HCT116 (cell line): ENCODE measurements around the gene CUX1.

Experiments used
- ATF3 ChIP-seq: IDR thresholded peaks from 2 replicates; pipeline ENCODE4 v1.6.1; 2012
- CTCF ChIP-seq, 3 experiments: fragments of 200-600 bp in 1 of 3; sonication (generic) in 1 of 3; IDR thresholded peaks in 2 of 3; conservative IDR thresholded peaks in 1 of 3; 2 replicates each; pipeline ENCODE4 v1.5.1; 2012 to 2017; ENCODE audit warnings: low read depth in 2 of 3, low read length in 2 of 3, antibody characterized with exemption in 1 of 3, borderline replicate concordance in 1 of 3, control low read depth in 1 of 3, mild to moderate bottlenecking in 1 of 3, mixed read lengths in 1 of 3, mixed run types in 1 of 3, moderate library complexity in 1 of 3; ENCODE audit not compliant: insufficient read depth in 1 of 3
- ELF1 ChIP-seq: IDR thresholded peaks from 2 replicates; pipeline ENCODE4 v1.6.1; 2012; ENCODE audit warnings: low read depth, borderline replicate concordance
- EZH2 ChIP-seq: fragments of 200-600 bp; sonication (generic); IDR thresholded peaks from 2 replicates; pipeline ENCODE4 v1.6.1; 2017; ENCODE audit warnings: antibody characterized with exemption, mixed run types
- EZH2phosphoT487 ChIP-seq: fragments of 200-600 bp; IDR thresholded peaks from 2 replicates; pipeline ENCODE4 v1.6.1; 2018; ENCODE audit warnings: antibody characterized with exemption, borderline replicate concordance
- JUND ChIP-seq: IDR thresholded peaks from 2 replicates; pipeline ENCODE4 v1.6.1; 2012
- MAX ChIP-seq: IDR thresholded peaks from 2 replicates; pipeline ENCODE4 v1.6.1; 2012
- POLR2A ChIP-seq: IDR thresholded peaks from 2 replicates; pipeline ENCODE4 v1.7.0; 2011; ENCODE audit warnings: borderline replicate concordance; ENCODE audit not compliant: insufficient read depth, insufficient read length; ENCODE audit errors: extremely low read depth
- POLR2AphosphoS5 ChIP-seq: IDR thresholded peaks from 2 replicates; pipeline ENCODE4 v1.6.1; 2011; ENCODE audit warnings: mild to moderate bottlenecking, low read depth, low read length, moderate library complexity
- REST ChIP-seq: IDR thresholded peaks from 2 replicates; pipeline ENCODE4 v1.6.1; 2012; ENCODE audit warnings: low read depth
- SRF ChIP-seq: IDR thresholded peaks from 2 replicates; pipeline ENCODE4 v1.6.1; 2012; ENCODE audit warnings: low read depth
- TCF7L2 ChIP-seq: IDR thresholded peaks from 2 replicates; pipeline ENCODE4 v1.7.0; 2011; ENCODE audit warnings: borderline replicate concordance, inconsistent platforms; ENCODE audit not compliant: insufficient read depth, insufficient read length; ENCODE audit errors: extremely low read depth
- ZBTB33 ChIP-seq: IDR thresholded peaks from 2 replicates; pipeline ENCODE4 v1.6.1; 2011; ENCODE audit warnings: mild to moderate bottlenecking, low read length, moderate library complexity; ENCODE audit not compliant: insufficient replicate concordance; ENCODE audit errors: extremely low read depth
- ZFX ChIP-seq: fragments of 450-650 bp; IDR thresholded peaks from 2 replicates; pipeline ENCODE4 v1.6.1; 2017

GRCh38 chr7:101803203-101804087 is 14.0 kb upstream of the CUX1 start:
- TF ChIP-seq SRF: no peak
- TF ChIP-seq CTCF (IDR thresholded peaks at IDR 0.05 in 2 of 3, conservative IDR thresholded peaks at IDR 0.05 in 1 of 3; ENCODE audit: borderline replicate concordance in 1 of 3, insufficient read depth in 1 of 3, low read depth in 2 of 3, low read length in 2 of 3): no peak
- no peak for TF ChIP-seq POLR2A
- no peak for TF ChIP-seq EZH2phosphoT487
- no peak for TF ChIP-seq MAX
- TF ChIP-seq ZBTB33: no peak
- TF ChIP-seq ATF3: no peak
- no peak for TF ChIP-seq ELF1
- TF ChIP-seq POLR2AphosphoS5: no peak
- no peak for TF ChIP-seq ZFX
- TF ChIP-seq EZH2: no peak
- TF ChIP-seq JUND: no peak
- TF ChIP-seq REST: no peak
- TF ChIP-seq TCF7L2: no peak
